Esophagus squamous epithelium (tissue), 5 donors: ENCODE data around the gene KCNN3. TPM values are rescaled to one million over a fixed set of nuclear protein-coding genes. Genes with fewer than 3 reads are reported as not detected.

Experiments used
- DNase-seq: peaks from one replicate; lab custom pipeline; 2025; lab: John Stamatoyannopoulos, UW
- H3K27ac ChIP-seq, 4 donors: fragments of 200-600 bp; sonication (generic); one replicate each; pipeline ENCODE4 v1.5.1; 2016 to 2019; ENCODE audit warnings: mild to moderate bottlenecking in 1 of 4
- H3K27me3 ChIP-seq, 4 donors: fragments of 200-600 bp; sonication (generic); 1 replicate in 3 of 4; 2 replicates in 1 of 4; pipeline versions ENCODE4 v1.5.1 to v1.6.0; 2017 to 2021; ENCODE audit warnings: antibody characterized with exemption in 1 of 4
- H3K36me3 ChIP-seq, 3 donors: fragments of 200-600 bp; sonication (generic); one replicate each; pipeline ENCODE4 v1.5.1; 2016 to 2019
- H3K4me1 ChIP-seq, 3 donors: fragments of 200-600 bp; sonication (generic); one replicate each; pipeline ENCODE4 v1.5.1; 2017 to 2019
- H3K4me3 ChIP-seq, 4 donors: fragments of 200-600 bp; sonication (generic); 1 replicate in 3 of 4; 2 replicates in 1 of 4; pipeline ENCODE4 v1.5.1; 2016 to 2019; ENCODE audit warnings: mild to moderate bottlenecking in 2 of 4, moderate library complexity in 1 of 4
- H3K9me3 ChIP-seq, 3 donors: fragments of 200-600 bp; sonication (generic); one replicate each; pipeline ENCODE4 v1.5.1; 2016 to 2019
- CTCF ChIP-seq, 6 experiments: fragments of 450-650 bp in 4 of 6; fragments of 200-600 bp in 2 of 6; sonication (generic) in 2 of 6; IDR thresholded peaks; one replicate each; pipeline ENCODE4 v1.5.1; 2016 to 2019; ENCODE audit warnings: antibody characterized with exemption in 6 of 6, mild to moderate bottlenecking in 4 of 6, moderate library complexity in 4 of 6
- POLR2A ChIP-seq, 4 donors: fragments of 450-650 bp; IDR thresholded peaks; one replicate each; pipeline ENCODE4 v1.6.1; 2017; ENCODE audit warnings: antibody characterized with exemption in 4 of 4, mild to moderate bottlenecking in 4 of 4, moderate library complexity in 3 of 4
- whole genome bisulfite sequencing, 2 donors: methylation state at CpG; one replicate each; pipeline ENCODE4 v1.1.5; 2018; 5-methylcytosine and 5-hydroxymethylcytosine counted together
- intact Hi-C: fragments of 100-400 bp; cut with DNase I; formaldehyde crosslinking; loops from one replicate; pipeline ENCODE4 v1.15.0; 2022
- total RNA-seq, 4 donors: library from RNA; depleted of rRNA; stranded (reverse); fragments of >200 nt; gene quantifications; one replicate each; pipeline ENCODE4 v1.1.0, GENCODE V29; 2016
- donor health status: DM: yes; HTN: yes; CAD: no.

KCNN3 gene
- total RNA-seq, 4 donors from 2014 or later, result 0.08 to 1.7 (median 0.50) TPM

DNA sequence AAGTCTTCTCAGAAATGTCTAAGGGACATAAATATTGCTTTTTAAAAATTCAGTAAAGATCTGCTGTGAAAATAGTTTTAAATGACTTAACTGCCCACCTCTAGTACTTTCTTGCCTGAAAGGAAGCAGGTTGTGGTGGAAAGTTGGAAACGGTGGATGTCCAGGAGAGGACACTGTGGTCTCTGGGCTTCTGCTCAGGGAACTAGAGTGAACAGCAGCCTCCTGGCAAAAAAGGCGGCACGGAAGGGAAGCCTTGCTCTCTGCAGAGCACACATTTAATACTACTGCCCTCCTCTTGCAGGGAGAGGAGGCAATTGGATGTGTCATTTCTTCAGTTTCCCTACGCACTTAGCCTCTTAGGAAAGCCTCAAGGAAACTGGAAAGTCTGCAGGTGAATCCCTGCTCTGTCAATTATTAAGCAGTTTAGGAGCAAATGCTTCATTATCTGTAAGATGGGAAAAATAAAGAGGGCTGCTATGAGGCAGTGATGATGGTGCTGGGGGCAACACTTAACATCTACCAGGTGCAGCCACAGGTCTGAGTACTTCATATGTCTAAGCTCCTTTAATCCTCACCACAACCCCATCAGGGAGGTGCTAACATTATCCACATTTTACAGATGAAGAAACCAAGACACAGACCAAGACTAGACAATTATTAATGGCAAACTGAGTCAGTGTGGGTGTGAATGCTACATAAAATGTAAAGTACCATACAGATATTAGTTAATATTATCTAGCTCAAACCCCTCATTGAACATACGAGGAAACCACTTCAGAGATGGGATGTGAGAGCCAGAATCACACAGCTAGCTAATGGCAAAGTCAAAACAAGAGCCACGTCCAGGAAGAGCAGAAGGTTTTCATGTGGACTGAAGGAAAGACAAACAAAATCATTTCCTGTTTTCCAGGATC is 153.2 kb downstream of the KCNN3 start:
- intact Hi-C loops, result no loop called here
- H3K36me3 ChIP-seq, result no peaks in the 10 kb centered on the region
- H3K9me3 ChIP-seq, result no peaks in the 10 kb centered on the region
- WGBS, 2 donors, result 59 to 63% methylated on average over 4 to 6 of the region's 6 CpGs
- TF ChIP-seq CTCF (IDR thresholded peaks at IDR 0.05) (no peak), POLR2A (IDR thresholded peaks at IDR 0.05) (no peak)
- DNase-seq, result no peak
- peak overlapping the region in 2 of 4 donors; percentile 9 to 13 for H3K27ac ChIP-seq
- peaks cover 0 to 21% (median 2%) of the 10 kb centered on the region in 3 donors for H3K4me1 ChIP-seq
- H3K27me3 ChIP-seq, result peaks cover 0 to 12% (median 0%) of the 10 kb centered on the region in 4 donors
- no peak overlapping the region for H3K4me3 ChIP-seq

GRCh38 chr1:154716011-154716410 is 154.1 kb downstream of the KCNN3 start:
- H3K4me3 ChIP-seq, result no peak overlapping the region
- no peak for TF ChIP-seq CTCF (IDR thresholded peaks at IDR 0.05)
- TF ChIP-seq POLR2A (IDR thresholded peaks at IDR 0.05), result no peak
- no peak for DNase-seq
- peak overlapping the region in 1 of 4 donors; percentile 13 for H3K27ac ChIP-seq
- no peaks in the 10 kb centered on the region for H3K9me3 ChIP-seq
- no peaks in the 10 kb centered on the region for H3K36me3 ChIP-seq
- intact Hi-C loops, result no loop called here
- H3K27me3 ChIP-seq, result peaks cover 0 to 12% (median 0%) of the 10 kb centered on the region in 4 donors
- peaks cover 0 to 21% (median 2%) of the 10 kb centered on the region in 3 donors for H3K4me1 ChIP-seq
- 48 to 57% methylated on average over 2 of the region's 2 CpGs for WGBS, 2 donors

GRCh38 chr1:154715385-154715784 is 154.7 kb downstream of the KCNN3 start:
- intact Hi-C loops, result no loop called here
- Histone ChIP-seq H3K9me3 (no peaks in the 10 kb centered on the region), H3K4me3 (no peak overlapping the region), H3K4me1 (peaks cover 0 to 21% (median 2%) of the 10 kb centered on the region in 3 donors), H3K27ac (peak overlapping the region in 1 of 4 donors; percentile 13), H3K36me3 (no peaks in the 10 kb centered on the region), H3K27me3 (peaks cover 0 to 12% (median 0%) of the 10 kb centered on the region in 4 donors)
- no peak for DNase-seq
- TF ChIP-seq POLR2A (IDR thresholded peaks at IDR 0.05) (no peak), CTCF (IDR thresholded peaks at IDR 0.05) (no peak)
- 83 to 89% methylated on average over 5 of the region's 5 CpGs for WGBS, 2 donors

GRCh38 chr1:154714638-154715037 is 155.4 kb downstream of the KCNN3 start:
- H3K27me3 ChIP-seq, result peaks cover 0 to 14% (median 0%) of the 10 kb centered on the region in 4 donors
- no peak overlapping the region for H3K4me3 ChIP-seq
- 54 to 67% methylated on average over 3 of the region's 3 CpGs for WGBS, 2 donors
- intact Hi-C loops, result no loop called here
- TF ChIP-seq POLR2A (IDR thresholded peaks at IDR 0.05) (no peak), CTCF (IDR thresholded peaks at IDR 0.05) (no peak)
- no peaks in the 10 kb centered on the region for H3K36me3 ChIP-seq
- H3K9me3 ChIP-seq, result no peaks in the 10 kb centered on the region
- peaks cover 0 to 21% (median 2%) of the 10 kb centered on the region in 3 donors for H3K4me1 ChIP-seq
- no peak overlapping the region for H3K27ac ChIP-seq
- DNase-seq, result no peak

DNA sequence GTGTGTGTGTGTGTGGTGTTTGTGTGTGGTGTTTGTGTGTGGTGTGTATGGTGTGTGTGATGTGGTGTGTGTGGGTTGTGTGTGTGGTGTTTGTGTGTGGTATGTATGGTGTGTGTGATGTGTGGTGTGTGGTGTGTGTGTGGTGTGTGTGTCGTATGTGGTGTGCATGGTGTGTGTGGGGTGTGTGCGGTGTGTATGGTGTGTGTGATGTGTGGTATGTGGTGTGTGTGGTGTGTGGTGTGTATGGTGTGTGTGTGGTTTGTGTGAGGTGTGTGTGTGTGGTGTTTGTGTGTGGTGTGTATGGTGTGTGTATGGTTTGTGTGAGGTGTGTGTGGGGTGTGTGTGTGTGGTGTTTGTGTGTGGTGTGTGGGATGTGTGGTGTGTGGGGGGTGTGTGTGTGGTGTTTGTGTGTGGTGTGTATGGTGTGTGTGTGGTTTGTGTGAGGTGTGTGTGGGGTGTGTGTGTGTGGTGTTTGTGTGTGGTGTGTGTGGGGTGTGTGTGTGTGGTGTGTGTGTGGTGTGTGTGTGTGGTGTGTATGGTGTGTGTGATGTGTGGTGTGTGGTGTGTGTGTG is 155.9 kb downstream of the KCNN3 start:
- H3K9me3 ChIP-seq, result no peaks in the 10 kb centered on the region
- 83 to 88% methylated on average over 2 of the region's 2 CpGs for WGBS, 2 donors
- peaks cover 0 to 14% (median 0%) of the 10 kb centered on the region in 4 donors for H3K27me3 ChIP-seq
- intact Hi-C loops, result no loop called here
- peaks cover 0 to 21% (median 2%) of the 10 kb centered on the region in 3 donors for H3K4me1 ChIP-seq
- no peak for DNase-seq
- no peak for TF ChIP-seq POLR2A (IDR thresholded peaks at IDR 0.05)
- no peak overlapping the region for H3K27ac ChIP-seq
- H3K4me3 ChIP-seq, result no peak overlapping the region
- H3K36me3 ChIP-seq, result no peaks in the 10 kb centered on the region
